MM.1S (cell line): Measurements from ENCODE around the gene CAV1.

ENCODE experiments used
- CTCF ChIP-seq: fragments of 300-600 bp; sonication (generic); IDR thresholded peaks from 2 replicates; pipeline ENCODE4 v1.5.1; 2016; ENCODE audit warnings: antibody characterized with exemption, low read length, mixed read lengths
- EZH2phosphoT487 ChIP-seq: fragments of 300-600 bp; sonication (generic); IDR thresholded peaks from 2 replicates; pipeline ENCODE4 v1.6.1; 2018; ENCODE audit warnings: antibody characterized with exemption, low read length

GRCh38 chr7:116561697-116562483 is 37.1 kb downstream of the CAV1 start:
- TF ChIP-seq EZH2phosphoT487 (no peak), CTCF (no peak)
